Activated CD8-positive, alpha-beta T cell treated with anti-CD3 and anti-CD28 coated beads for 36 hours (primary cell): ENCODE results near the gene OVOL1. TPM values are rescaled to one million over a fixed set of nuclear protein-coding genes. Genes with fewer than 3 reads are reported as not detected.

Source experiments
- ATAC-seq: fragments of 200-7000 bp; cut with Tn5 transposase; one replicate; pipeline ENCODE4 v1.10.0; 2021; ENCODE audit warnings: mild to moderate bottlenecking, moderate library complexity
- CTCF ChIA-PET: fragments of 350-600 bp; sonication (Branson Sonifier 250); formaldehyde crosslinking; loops from one replicate; lab custom pipeline; 2021; ENCODE audit warnings: antibody characterized with exemption; lab: Charles Lee
- POLR2A ChIA-PET: fragments of 350-600 bp; sonication (Branson Sonifier 250); formaldehyde crosslinking; loops from one replicate; lab custom pipeline; 2021; ENCODE audit warnings: antibody characterized with exemption; lab: Charles Lee
- DNase-seq: peaks from one replicate; pipeline ENCODE4 v3.0.0-alpha.2; 2020
- H3K27ac Mint-ChIP-seq: one replicate; pipeline ENCODE4 v1.8.0; 2021; ENCODE audit warnings: mild to moderate bottlenecking, mixed read lengths
- H3K27me3 Mint-ChIP-seq: one replicate; pipeline ENCODE4 v1.8.0; 2021; ENCODE audit warnings: mixed read lengths
- H3K36me3 Mint-ChIP-seq: one replicate; pipeline ENCODE4 v1.8.0; 2021; ENCODE audit warnings: low read depth, mixed read lengths
- H3K4me1 Mint-ChIP-seq: one replicate; pipeline ENCODE4 v1.8.0; 2021; ENCODE audit warnings: low read depth, mixed read lengths
- H3K4me3 Mint-ChIP-seq: one replicate; pipeline ENCODE4 v1.8.0; 2021; ENCODE audit warnings: mild to moderate bottlenecking, moderate library complexity, mixed read lengths
- H3K9me3 Mint-ChIP-seq: one replicate; pipeline ENCODE4 v1.8.0; 2021; ENCODE audit warnings: mixed read lengths
- intact Hi-C: fragments of 100-400 bp; cut with micrococcal nuclease; formaldehyde crosslinking; loops from one replicate; pipeline ENCODE4 v1.10.0; 2022
- total RNA-seq, 2 experiments: library from RNA; stranded (reverse); gene quantifications; one replicate each; pipeline ENCODE4 v1.2.3, GENCODE V29; 2021
- TF ChIP-seq, protein P1 (sequence below): fragments of 200-600 bp; IDR thresholded peaks from one replicate; pipeline ENCODE4 v1.8.0; 2022; ENCODE audit warnings: antibody characterized with exemption, mild to moderate bottlenecking

The OVOL1 gene
- total RNA-seq, 2 experiments from 2014 or later, result 0.90 to 1.2 TPM

DNA sequence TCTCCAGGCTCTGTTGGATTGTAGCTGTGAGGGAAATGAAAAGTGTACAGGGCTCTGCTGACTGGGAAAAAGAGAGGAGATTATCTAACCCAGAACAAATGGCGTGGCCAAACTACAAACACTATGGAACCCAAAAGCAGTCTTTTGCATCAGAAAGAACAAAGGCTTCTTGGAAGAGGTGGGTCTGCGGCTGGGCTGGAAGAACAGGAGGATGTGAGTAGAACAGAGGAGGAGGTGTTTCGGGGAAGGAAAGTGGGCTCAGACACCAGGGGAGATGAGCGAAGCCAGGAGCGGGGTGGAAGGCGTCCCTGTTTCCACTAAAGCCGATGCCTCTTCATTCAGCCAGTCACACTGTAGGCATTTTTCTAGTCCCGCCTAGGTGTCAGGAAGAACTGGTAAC, 12.0 kb downstream of the OVOL1 start:
- Mint-ChIP-seq H3K9me3 (no peaks in the 10 kb centered on the region), H3K27me3 (peaks cover 29% of the 10 kb centered on the region), H3K36me3 (no peaks in the 10 kb centered on the region), H3K27ac (no peak overlapping the region), H3K4me3 (no peak overlapping the region), H3K4me1 (peaks cover 3% of the 10 kb centered on the region)
- POLR2A ChIA-PET, result interaction anchor here (1.5 kb wide), 1 partner anchor 20 kb away, joined by 5 read pairs; no protein-coding TSS in a partner anchor
- no peak for ATAC-seq
- no peak for DNase-seq
- TF ChIP-seq, protein P1, sequence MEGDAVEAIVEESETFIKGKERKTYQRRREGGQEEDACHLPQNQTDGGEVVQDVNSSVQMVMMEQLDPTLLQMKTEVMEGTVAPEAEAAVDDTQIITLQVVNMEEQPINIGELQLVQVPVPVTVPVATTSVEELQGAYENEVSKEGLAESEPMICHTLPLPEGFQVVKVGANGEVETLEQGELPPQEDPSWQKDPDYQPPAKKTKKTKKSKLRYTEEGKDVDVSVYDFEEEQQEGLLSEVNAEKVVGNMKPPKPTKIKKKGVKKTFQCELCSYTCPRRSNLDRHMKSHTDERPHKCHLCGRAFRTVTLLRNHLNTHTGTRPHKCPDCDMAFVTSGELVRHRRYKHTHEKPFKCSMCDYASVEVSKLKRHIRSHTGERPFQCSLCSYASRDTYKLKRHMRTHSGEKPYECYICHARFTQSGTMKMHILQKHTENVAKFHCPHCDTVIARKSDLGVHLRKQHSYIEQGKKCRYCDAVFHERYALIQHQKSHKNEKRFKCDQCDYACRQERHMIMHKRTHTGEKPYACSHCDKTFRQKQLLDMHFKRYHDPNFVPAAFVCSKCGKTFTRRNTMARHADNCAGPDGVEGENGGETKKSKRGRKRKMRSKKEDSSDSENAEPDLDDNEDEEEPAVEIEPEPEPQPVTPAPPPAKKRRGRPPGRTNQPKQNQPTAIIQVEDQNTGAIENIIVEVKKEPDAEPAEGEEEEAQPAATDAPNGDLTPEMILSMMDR, result no peak
- intact Hi-C loops, result no loop called here
- CTCF ChIA-PET, result interaction anchor here (0.7 to 8.0 kb wide), 2 partner anchors 19 to 78 kb away, joined by 3 to 55 read pairs; partner anchors contain the start of genes AP5B1 and RNASEH2C

DNA sequence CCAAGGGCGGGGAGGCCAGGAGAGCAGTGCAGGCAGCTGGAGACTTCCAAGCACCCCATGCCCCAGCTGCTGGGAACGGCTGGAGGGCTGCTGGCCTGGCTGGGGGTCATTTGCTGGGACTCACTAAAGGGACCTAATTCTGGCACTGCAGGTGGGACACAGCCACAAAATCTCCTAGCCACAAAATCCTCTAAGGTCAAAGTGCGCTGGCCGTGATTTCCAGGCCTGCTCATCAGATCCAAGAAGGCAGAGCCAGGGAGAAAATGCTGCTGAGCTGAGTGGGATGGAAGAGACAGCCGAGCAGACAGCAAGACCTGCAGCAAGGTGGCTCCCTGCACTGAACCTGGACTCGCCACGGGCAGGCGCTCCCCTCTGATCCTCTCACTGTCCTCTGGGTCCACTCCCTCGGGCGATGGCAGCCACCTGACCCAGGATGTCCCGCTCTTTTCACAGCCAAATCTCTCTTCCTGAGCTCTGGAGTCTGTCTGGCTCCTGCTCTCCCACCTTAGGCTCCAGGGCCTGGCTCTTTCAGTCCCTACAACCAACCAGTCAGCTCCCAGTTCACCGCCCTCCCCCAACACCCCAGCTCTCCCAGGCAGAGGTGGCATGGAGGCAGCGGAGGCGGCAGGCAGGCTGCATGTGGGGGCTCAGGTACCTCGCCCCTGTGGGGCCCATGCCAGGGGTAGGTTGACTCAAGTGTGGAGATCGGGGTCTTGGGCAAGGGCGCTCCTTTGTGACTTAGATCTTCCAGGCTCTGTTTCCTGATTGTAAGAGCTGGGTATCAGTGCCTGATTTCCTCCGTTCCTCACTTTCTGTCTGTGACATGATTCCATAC, 14.5 kb downstream of the OVOL1 start:
- Mint-ChIP-seq H3K4me1 (peaks cover 3% of the 10 kb centered on the region), H3K27ac (no peak overlapping the region), H3K36me3 (no peaks in the 10 kb centered on the region), H3K9me3 (no peaks in the 10 kb centered on the region), H3K27me3 (peaks cover 32% of the 10 kb centered on the region), H3K4me3 (no peak overlapping the region)
- POLR2A ChIA-PET, result no interaction called here
- CTCF ChIA-PET, result interaction anchor here (2.1 to 8.0 kb wide), 3 partner anchors 16 to 31 kb away, joined by 5 to 55 read pairs (median 16); partner anchors contain the start of gene AP5B1
- DNase-seq (no peak), ATAC-seq (no peak)
- TF ChIP-seq, protein P1, result no peak
- intact Hi-C loops, result no loop called here

DNA sequence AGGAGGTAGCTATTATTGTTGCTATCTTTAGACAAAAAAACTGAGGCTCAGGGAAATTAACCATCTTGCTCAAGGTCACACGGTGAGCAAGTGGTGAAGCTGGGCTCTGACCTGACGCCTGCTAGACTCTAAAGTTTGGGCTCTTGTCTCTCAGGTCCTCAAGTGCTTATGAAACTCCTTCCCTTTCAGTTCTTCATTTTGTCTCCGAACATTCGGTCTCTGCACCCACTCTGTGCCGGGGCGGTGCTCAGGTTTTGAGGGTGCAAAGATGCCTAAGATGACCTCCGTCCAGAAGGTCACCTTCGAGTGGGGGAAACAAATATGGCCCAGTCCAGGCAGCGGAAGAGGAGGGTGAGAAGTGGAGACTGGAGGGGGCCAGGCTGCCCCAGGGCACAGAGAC, 16.0 kb downstream of the OVOL1 start:
- H3K9me3 Mint-ChIP-seq, result no peaks in the 10 kb centered on the region
- no peaks in the 10 kb centered on the region for H3K36me3 Mint-ChIP-seq
- H3K4me3 Mint-ChIP-seq, result no peak overlapping the region
- ChIA-PET POLR2A (interaction anchor here (0.6 kb wide), 1 partner anchor 120 kb away, joined by 4 read pairs; no protein-coding TSS in a partner anchor), CTCF (interaction anchor here (1.1 to 8.0 kb wide), 4 partner anchors 13 to 33 kb away, joined by 3 to 55 read pairs (median 10); partner anchors contain the start of gene AP5B1)
- H3K27ac Mint-ChIP-seq, result no peak overlapping the region
- ATAC-seq (no peak), DNase-seq (no peak)
- H3K4me1 Mint-ChIP-seq, result peaks cover 3% of the 10 kb centered on the region
- TF ChIP-seq, protein P1, result no peak
- intact Hi-C loops, result no loop called here
- peaks cover 36% of the 10 kb centered on the region for H3K27me3 Mint-ChIP-seq

DNA sequence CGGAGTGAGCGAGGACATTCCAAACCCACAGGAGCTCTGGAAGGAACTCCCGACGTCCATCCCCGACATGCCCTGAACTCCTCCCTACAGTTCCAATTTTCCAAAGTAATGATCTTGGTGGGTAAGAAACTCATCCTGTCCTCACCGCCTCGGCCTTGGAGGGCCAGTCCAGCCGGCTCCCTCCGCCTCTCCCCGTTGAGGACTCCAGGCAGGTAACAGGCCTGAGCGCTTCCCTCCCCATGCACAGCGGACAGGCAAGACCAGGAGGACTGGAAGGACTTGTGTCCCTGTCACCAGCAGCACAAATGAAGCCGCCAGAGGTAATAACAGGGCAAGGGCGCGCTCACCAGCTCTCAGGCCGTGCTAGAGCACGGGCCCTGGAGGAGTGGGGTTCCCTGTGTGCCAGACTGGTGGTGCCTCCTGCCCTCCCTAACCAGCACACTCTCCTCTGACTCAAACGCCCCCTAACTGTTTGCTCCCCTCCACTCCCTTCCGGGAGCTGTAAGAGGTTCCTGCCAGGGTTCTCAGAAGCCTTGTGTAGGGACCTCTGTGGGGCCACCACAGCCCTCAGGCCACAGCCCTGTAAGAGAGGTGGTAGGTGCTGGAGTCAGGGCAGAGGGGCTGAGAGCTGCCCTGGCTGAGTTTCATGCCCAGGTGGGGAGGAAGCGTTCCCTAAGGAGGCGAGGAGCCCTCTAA, 17.1 kb downstream of the OVOL1 start:
- ChIA-PET POLR2A (no interaction called here), CTCF (interaction anchor here (2.0 to 8.0 kb wide), 3 partner anchors 13 to 24 kb away, joined by 15 to 55 read pairs (median 16); partner anchors contain the start of gene AP5B1)
- peaks cover under 1% of the 10 kb centered on the region for H3K4me1 Mint-ChIP-seq
- DNase-seq, result no peak
- H3K27ac Mint-ChIP-seq, result no peak overlapping the region
- intact Hi-C loops, result no loop called here
- H3K36me3 Mint-ChIP-seq, result no peaks in the 10 kb centered on the region
- peaks cover 35% of the 10 kb centered on the region for H3K27me3 Mint-ChIP-seq
- TF ChIP-seq, protein P1, result no peak
- no peak overlapping the region for H3K4me3 Mint-ChIP-seq
- peak; percentile 60 for ATAC-seq
- H3K9me3 Mint-ChIP-seq, result no peaks in the 10 kb centered on the region
